Measurements from ENCODE around the gene MAPK6. TPM values are rescaled to one million over a fixed set of nuclear protein-coding genes. Genes with fewer than 3 reads are reported as not detected.

MAPK6 gene
- total RNA-seq, 4 donors from 2014 or later = 53.8 to 162 (median 69.2) TPM

DNA sequence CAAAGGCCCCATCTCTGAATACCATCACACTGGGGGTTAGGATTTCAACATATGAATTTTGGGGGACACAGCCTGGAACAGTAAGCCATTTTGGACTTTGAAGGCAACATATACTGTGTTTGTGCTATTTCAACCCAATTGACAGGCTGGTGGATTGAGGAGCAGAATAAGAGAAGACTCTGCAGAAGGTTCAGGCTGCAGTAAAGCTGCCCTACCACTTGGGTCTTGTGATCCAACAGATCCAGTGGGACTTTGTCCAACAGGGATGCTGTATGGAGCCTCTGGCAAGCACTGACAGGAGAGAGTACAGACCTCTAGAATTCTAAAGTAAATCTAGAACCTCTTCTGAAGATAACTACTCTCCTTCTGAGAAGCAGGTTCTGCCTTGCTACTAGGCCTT is 94.7 kb downstream of the MAPK6 start:
- no peak overlapping the region for H3K4me3 ChIP-seq
- no peak overlapping the region for H3K27ac ChIP-seq
- H3K9me3 ChIP-seq = no peaks in the 10 kb centered on the region
- intact Hi-C loops (cut with DNase I) = no loop called here
- H3K36me3 ChIP-seq = no peaks in the 10 kb centered on the region
- peaks cover 0 to 33% (median 0%) of the 10 kb centered on the region in 4 donors for H3K27me3 ChIP-seq
- DNase-seq = no peak
- H3K4me1 ChIP-seq = peaks cover 4 to 20% (median 15%) of the 10 kb centered on the region in 3 donors
- no peak for TF ChIP-seq POLR2A (IDR thresholded peaks at IDR 0.05)
- TF ChIP-seq, protein P1, sequence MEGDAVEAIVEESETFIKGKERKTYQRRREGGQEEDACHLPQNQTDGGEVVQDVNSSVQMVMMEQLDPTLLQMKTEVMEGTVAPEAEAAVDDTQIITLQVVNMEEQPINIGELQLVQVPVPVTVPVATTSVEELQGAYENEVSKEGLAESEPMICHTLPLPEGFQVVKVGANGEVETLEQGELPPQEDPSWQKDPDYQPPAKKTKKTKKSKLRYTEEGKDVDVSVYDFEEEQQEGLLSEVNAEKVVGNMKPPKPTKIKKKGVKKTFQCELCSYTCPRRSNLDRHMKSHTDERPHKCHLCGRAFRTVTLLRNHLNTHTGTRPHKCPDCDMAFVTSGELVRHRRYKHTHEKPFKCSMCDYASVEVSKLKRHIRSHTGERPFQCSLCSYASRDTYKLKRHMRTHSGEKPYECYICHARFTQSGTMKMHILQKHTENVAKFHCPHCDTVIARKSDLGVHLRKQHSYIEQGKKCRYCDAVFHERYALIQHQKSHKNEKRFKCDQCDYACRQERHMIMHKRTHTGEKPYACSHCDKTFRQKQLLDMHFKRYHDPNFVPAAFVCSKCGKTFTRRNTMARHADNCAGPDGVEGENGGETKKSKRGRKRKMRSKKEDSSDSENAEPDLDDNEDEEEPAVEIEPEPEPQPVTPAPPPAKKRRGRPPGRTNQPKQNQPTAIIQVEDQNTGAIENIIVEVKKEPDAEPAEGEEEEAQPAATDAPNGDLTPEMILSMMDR (IDR thresholded peaks at IDR 0.05) = peak in 1 of 6 experiments; percentile 23

DNA sequence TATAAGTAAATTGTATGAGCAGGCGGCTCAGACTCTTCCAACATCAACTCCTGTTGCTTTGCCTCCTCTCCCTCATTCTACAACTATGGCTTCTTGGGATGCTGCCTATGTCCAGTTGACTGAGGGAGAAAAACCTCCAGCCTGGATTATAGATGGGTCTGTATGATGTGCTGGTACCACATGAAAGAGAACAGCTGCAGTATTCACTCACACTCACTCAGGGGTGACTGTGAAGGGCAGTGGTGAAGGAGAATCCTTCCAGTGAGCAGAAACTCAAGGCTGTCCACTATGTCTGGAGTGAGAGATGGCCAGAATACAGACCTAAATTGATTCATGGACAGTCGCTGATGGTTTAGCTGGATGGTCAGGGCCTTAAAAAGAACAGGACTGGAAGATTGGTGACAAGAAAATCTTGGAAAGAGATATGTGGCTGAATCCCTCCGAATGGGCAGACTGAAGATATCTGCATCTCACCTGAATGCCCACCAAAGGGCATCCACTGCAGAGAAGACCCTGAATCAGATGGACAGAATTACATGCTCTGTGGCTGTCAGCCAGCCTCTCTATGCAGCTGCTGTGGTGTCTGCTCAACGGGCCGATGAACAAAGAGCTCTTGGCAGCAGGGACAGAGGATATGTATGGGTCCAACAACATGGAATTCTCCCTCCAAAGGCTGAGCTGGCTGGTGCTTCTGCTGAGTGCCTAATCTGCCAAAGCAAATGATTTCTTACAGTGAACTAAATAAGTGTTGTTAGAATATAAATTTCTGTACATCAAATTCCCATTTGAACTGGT is 95.4 kb downstream of the MAPK6 start:
- Histone ChIP-seq H3K27ac (no peak overlapping the region), H3K4me1 (peaks cover 4 to 20% (median 15%) of the 10 kb centered on the region in 3 donors), H3K4me3 (no peak overlapping the region), H3K9me3 (no peaks in the 10 kb centered on the region), H3K27me3 (peaks cover 0 to 33% (median 0%) of the 10 kb centered on the region in 4 donors), H3K36me3 (no peaks in the 10 kb centered on the region)
- TF ChIP-seq, protein P1 (IDR thresholded peaks at IDR 0.05) = no peak
- TF ChIP-seq POLR2A (IDR thresholded peaks at IDR 0.05) = no peak
- no peak for DNase-seq
- 70 to 100% methylated on average over 3 to 5 of the region's 5 CpGs for WGBS, 2 donors
- intact Hi-C loops (cut with DNase I) = no loop called here

DNA sequence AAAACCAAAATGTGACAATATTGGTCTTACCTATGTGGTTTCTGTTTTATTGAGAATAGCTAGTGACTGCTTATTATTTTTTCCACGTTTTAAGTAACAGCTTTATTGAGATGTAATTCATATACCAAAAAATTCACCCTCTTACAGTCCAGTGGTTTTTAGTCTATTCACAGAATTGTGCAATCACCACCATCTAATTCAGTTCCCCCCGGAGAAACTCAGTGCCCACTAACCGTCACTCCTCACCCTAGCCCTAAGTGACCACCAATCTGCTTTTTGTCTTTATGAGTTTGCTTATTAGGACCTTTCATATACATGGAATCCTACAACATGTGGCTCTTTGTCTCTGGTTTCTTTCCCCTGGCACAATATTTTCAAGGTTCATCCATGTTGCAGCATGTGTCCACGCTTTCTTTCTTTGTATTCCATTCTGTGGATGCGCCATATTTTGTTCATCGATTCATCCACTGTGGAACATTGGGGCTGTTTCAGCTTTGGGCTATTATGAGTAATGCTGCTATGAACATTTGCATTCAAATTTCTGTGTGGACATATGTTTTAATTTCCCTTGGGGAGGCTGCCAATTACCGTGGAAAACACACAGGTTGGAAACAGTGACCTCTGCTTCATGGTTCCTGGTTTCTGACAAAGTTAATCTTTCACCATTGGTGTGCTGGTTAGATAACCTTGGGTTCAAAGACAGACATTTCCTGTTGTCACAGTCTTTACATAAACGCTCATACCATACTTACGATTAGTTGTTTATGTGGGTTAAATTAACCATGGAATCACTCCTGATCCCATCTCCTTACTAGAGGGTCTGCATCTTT is 96.8 kb downstream of the MAPK6 start:
- TF ChIP-seq, protein P1 (IDR thresholded peaks at IDR 0.05) = no peak
- no peak for TF ChIP-seq POLR2A (IDR thresholded peaks at IDR 0.05)
- Histone ChIP-seq H3K4me1 (peaks cover 4 to 20% (median 15%) of the 10 kb centered on the region in 3 donors), H3K27ac (no peak overlapping the region), H3K36me3 (peaks cover 0 to 3% (median 0%) of the 10 kb centered on the region in 3 donors), H3K9me3 (no peaks in the 10 kb centered on the region), H3K27me3 (peaks cover 0 to 23% (median 0%) of the 10 kb centered on the region in 4 donors), H3K4me3 (no peak overlapping the region)
- DNase-seq = no peak
- intact Hi-C loops (cut with DNase I) = no loop called here
- 57 to 59% methylated on average over 9 of the region's 9 CpGs for WGBS, 2 donors

Other genes with a start within 250 kb of the MAPK6 start
- gene TMOD3, start 189.6 kb upstream of the MAPK6 start, total RNA-seq = 10 to 100 TPM; 52.3 to 70.2 (median 62.5) TPM
- 10 to 100 TPM; 23.5 to 38.3 (median 32.4) TPM for gene LEO1, start 47.4 kb upstream of the MAPK6 start, total RNA-seq
- gene BCL2L10, start 93.6 kb downstream of the MAPK6 start, total RNA-seq = 10 to 100 TPM in 1 of 4 donors, 1 to 10 TPM in 3; 4.5 to 14.4 (median 5.9) TPM
- 10 to 100 TPM; 16.4 to 22.3 (median 19.9) TPM for gene GNB5, start 172.2 kb downstream of the MAPK6 start, total RNA-seq